ENCODE data around the gene MYO1D.

- TF ChIP-seq POLR2A (IDR thresholded peaks at IDR 0.05) (no peak), CTCF (IDR thresholded peaks at IDR 0.05) (no peak)
Observed at GRCh38 chr17:32484628-32485027, 392.3 kb downstream of the MYO1D start.
